ENCODE measurements around the gene CD2AP.

DNA sequence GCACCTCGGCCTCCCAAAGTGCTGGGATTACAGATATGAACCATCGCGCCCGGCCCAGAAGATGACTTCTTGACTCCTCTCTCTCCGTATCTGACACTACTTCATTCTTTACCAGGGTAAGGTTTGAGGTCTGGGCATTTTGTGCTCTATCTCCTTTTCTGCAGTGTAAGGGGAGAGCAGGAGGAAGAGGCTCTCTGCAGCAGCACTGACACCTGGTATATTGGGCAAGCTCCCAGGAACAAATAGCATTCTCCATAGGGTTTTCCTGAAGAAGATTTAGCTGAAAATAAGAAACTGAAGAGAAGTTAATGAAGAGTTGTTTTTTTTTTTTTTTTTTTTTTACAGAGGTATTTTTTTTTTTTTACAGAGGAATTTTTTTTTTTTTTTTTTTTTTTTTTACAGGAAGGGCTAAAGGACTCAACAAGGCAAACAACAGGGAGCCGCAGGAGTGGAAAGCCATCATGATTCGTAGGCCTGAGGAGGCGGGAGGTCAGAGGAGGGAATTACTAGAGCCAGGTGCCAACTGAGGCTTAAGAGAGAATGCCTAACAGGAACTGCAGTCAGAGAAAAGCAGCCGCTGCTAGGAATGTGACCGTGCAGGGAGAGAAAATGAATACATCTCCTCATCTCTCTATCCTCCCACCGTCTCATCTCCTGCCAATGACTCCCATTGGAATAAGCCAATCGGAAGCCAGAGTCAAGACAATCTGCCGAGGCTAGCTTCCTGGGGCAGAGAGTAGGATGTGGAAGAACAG lies 186.1 kb downstream of the CD2AP start:
- TF ChIP-seq EGR1 (IDR thresholded peaks at IDR 0.05; ENCODE audit: borderline replicate concordance, low read depth, low read length), result no peak
- no peak for TF ChIP-seq KDM1A (IDR thresholded peaks at IDR 0.05; ENCODE audit: borderline replicate concordance, low read length)
